Hepatocyte (in vitro differentiated cells): ENCODE measurements around the gene ANKRD13C.

ENCODE experiments used
- EZH2 ChIP-seq: fragments of 200-600 bp; sonication (generic); IDR thresholded peaks from 2 replicates; pipeline ENCODE4 v1.6.1; 2016; ENCODE audit warnings: antibody characterized with exemption, mild to moderate bottlenecking, borderline replicate concordance
- TF ChIP-seq, protein P1 (sequence below): fragments of 200-600 bp; sonication (generic); IDR thresholded peaks from 2 replicates; pipeline ENCODE4 v1.5.1; 2016; ENCODE audit warnings: antibody characterized with exemption, mild to moderate bottlenecking; ENCODE audit not compliant: poor library complexity

DNA sequence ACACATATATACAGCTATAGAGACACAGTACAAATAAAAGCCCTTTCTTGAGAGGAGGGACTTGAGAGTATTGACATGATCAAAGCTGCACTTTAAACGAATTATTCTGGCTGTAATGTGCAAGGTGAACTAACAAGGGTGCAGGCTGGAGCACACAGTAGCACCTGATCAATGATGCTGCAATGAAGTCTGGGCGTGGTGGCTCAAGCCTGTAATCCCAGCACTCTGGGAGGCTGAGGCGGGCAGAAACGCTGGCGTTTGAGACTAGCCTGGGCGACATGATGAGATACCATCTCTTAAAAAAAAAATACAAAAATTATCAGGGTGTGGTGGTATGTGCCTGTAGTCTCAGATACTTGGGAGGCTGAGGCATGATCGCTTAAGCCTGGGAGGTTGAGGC is 42.5 kb upstream of the ANKRD13C start:
- TF ChIP-seq, protein P1, sequence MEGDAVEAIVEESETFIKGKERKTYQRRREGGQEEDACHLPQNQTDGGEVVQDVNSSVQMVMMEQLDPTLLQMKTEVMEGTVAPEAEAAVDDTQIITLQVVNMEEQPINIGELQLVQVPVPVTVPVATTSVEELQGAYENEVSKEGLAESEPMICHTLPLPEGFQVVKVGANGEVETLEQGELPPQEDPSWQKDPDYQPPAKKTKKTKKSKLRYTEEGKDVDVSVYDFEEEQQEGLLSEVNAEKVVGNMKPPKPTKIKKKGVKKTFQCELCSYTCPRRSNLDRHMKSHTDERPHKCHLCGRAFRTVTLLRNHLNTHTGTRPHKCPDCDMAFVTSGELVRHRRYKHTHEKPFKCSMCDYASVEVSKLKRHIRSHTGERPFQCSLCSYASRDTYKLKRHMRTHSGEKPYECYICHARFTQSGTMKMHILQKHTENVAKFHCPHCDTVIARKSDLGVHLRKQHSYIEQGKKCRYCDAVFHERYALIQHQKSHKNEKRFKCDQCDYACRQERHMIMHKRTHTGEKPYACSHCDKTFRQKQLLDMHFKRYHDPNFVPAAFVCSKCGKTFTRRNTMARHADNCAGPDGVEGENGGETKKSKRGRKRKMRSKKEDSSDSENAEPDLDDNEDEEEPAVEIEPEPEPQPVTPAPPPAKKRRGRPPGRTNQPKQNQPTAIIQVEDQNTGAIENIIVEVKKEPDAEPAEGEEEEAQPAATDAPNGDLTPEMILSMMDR: no peak
- TF ChIP-seq EZH2: no peak
